ENCODE data around the gene HAUS7.

DNA sequence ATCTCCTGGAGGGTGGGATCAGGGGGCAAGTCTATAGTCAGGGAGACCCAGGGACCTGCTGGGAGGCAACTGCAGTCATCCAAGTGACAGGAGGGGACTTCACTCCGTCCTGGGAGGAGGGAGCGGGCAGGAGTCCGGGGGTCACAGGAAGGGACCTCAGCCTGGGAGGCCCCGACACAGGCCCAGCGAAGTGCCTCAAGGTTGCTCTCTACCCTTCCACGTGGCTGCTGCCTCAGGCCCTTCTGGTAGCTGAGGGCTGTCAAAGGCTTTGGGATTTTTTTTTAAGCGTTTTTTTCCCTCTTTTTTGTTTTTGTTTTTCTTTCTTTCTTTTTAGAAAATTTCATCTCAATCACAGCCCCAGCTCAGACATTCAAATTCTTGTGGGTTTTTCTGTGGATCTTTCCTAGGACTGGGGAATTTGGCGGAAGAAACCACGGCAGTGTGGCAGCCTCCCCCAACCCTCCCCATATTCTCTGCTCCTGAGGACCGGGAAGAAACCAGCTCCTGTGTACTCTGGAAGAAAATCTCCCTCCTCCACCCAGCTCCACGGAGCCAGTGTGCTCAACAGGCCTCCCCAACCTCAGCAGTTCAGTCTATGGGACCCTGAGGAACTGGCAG, 1.4 kb upstream of the HAUS7 start:
- TF ChIP-seq CTCF (IDR thresholded peaks at IDR 0.05) (no peak), POLR2A (IDR thresholded peaks at IDR 0.05) (no peak)

All from uterus (tissue), 2 donors.